ENCODE measurements around the gene MICAL2. TPM values are rescaled to one million over a fixed set of nuclear protein-coding genes. Genes with fewer than 3 reads are reported as not detected.

Gene MICAL2
- total and polyA plus RNA-seq, 2 of the 8 experiments (the other 6 are each of a cell fraction or from before 2014, with no cell fraction given) = 1.3 to 4.1 TPM

DNA sequence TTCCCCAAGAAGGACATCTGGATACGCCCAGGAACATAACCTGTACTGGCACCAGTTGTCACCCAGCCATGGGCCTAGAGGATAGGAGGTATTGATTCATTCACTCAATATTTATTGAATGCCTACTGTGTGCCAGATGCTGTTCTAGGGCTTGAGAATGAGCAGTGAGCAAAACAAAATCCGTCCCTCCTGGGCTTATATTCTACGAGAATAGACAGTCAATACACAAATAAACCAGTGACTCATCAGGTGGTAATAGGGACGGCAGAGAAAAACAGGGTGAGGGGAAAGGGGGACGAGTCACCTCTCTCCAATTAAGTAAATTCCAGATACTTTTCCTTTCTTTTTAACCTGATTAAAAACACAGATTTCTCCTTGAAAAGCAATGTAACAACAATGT lies 103.5 kb downstream of the MICAL2 start:
- Histone ChIP-seq H2BK5ac (ENCODE audit: low read depth, low read length) (no peak overlapping the region), H3K79me2 (ENCODE audit: control insufficient read depth in 1 of 2, insufficient read depth in 2 of 2, low read length in 2 of 2) (no peaks in the 10 kb centered on the region), H3K9ac (replicated peaks in 1 of 4; ENCODE audit: extremely low read depth in 1 of 4, low read depth in 3 of 4, low read length in 3 of 4) (no peak overlapping the region), H2BK15ac (ENCODE audit: low read length) (no peak overlapping the region), H3K4ac (replicated peaks; ENCODE audit: insufficient read length, low read depth, low read length) (no peak overlapping the region), H3K36me3 (ENCODE audit: control insufficient read depth in 2 of 4, insufficient read depth in 4 of 4, low read length in 3 of 4) (no peaks in the 10 kb centered on the region; a peak in 1 of 8 replicates), H4K8ac (ENCODE audit: extremely low read depth, insufficient read depth, low read length) (no peak overlapping the region), H2BK20ac (ENCODE audit: low read length) (no peak overlapping the region), H2BK120ac (replicated peaks; ENCODE audit: low read depth, low read length) (no peak overlapping the region), H4K5ac (ENCODE audit: insufficient read length, low read depth, low read length) (no peak overlapping the region), H3K56ac (replicated peaks; ENCODE audit: insufficient read length, low read depth, low read length) (no peak overlapping the region), H4K91ac (replicated peaks; ENCODE audit: insufficient read length, low read length) (no peak overlapping the region), H2AK5ac (ENCODE audit: low read depth, low read length) (no peak overlapping the region), H3K4me1 (replicated peaks in 1 of 4; ENCODE audit: control insufficient read depth in 3 of 4, insufficient read depth in 4 of 4, low read length in 3 of 4) (peaks cover 0 to 5% (median 0%) of the 10 kb centered on the region in 4 experiments; a peak in 2 of 7 replicates), H3K23ac (ENCODE audit: insufficient read length) (no peak overlapping the region), H3K4me3 (ENCODE audit: extremely low read depth in 1 of 4, insufficient read depth in 2 of 4, low read depth in 3 of 4, low read length in 4 of 4) (no peak overlapping the region), H2BK12ac (ENCODE audit: low read depth, low read length) (no peak overlapping the region), H3K9me3 (ENCODE audit: insufficient read depth in 2 of 2, low read depth in 1 of 2, low read length in 1 of 2) (no peaks in the 10 kb centered on the region), H3K14ac (ENCODE audit: insufficient read length) (no peak overlapping the region), H3K79me1 (ENCODE audit: low read depth, low read length) (no peaks in the 10 kb centered on the region), H2AFZ (ENCODE audit: low read length) (no peak overlapping the region), H3K23me2 (ENCODE audit: low read depth, low read length) (no peaks in the 10 kb centered on the region), H3K18ac (ENCODE audit: extremely low read depth, low read length) (no peak overlapping the region), H3K4me2 (ENCODE audit: insufficient read depth in 1 of 2, low read depth in 2 of 2, low read length in 2 of 2) (no peak overlapping the region), H3K27ac (ENCODE audit: low read depth, low read length) (no peak overlapping the region), H4K20me1 (replicated peaks in 1 of 2; ENCODE audit: control insufficient read depth in 1 of 2, insufficient read depth in 2 of 2, low read length in 2 of 2) (no peaks in the 10 kb centered on the region), H3K27me3 (replicated peaks in 1 of 4; ENCODE audit: control insufficient read depth in 3 of 4, extremely low read depth in 1 of 4, insufficient read depth in 3 of 4, low read length in 3 of 4) (no peaks in the 10 kb centered on the region)
- FAIRE-seq (no peak), DNase-seq (ENCODE audit: low read depth in 1 of 2, low spot score in 2 of 2) (no peak)
- TF ChIP-seq SAP30 (IDR thresholded peaks at IDR 0.05; ENCODE audit: insufficient read depth, insufficient replicate concordance, low read length) = no peak
- no peak for TF ChIP-seq SIX5 (IDR thresholded peaks at IDR 0.05; ENCODE audit: low read depth, low read length)
- TF ChIP-seq, protein P1, sequence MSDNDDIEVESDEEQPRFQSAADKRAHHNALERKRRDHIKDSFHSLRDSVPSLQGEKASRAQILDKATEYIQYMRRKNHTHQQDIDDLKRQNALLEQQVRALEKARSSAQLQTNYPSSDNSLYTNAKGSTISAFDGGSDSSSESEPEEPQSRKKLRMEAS (IDR thresholded peaks at IDR 0.05) = no peak
- TF ChIP-seq MAFK (IDR thresholded peaks at IDR 0.05; ENCODE audit: low read depth, low read length) = no peak
- TF ChIP-seq EZH2 (IDR thresholded peaks at IDR 0.05; ENCODE audit: low read depth, low read length, severe bottlenecking) = no peak
- TF ChIP-seq, protein P2, sequence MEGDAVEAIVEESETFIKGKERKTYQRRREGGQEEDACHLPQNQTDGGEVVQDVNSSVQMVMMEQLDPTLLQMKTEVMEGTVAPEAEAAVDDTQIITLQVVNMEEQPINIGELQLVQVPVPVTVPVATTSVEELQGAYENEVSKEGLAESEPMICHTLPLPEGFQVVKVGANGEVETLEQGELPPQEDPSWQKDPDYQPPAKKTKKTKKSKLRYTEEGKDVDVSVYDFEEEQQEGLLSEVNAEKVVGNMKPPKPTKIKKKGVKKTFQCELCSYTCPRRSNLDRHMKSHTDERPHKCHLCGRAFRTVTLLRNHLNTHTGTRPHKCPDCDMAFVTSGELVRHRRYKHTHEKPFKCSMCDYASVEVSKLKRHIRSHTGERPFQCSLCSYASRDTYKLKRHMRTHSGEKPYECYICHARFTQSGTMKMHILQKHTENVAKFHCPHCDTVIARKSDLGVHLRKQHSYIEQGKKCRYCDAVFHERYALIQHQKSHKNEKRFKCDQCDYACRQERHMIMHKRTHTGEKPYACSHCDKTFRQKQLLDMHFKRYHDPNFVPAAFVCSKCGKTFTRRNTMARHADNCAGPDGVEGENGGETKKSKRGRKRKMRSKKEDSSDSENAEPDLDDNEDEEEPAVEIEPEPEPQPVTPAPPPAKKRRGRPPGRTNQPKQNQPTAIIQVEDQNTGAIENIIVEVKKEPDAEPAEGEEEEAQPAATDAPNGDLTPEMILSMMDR (IDR thresholded peaks at IDR 0.05; ENCODE audit: control extremely low read depth in 1 of 3, insufficient read depth in 1 of 3, low read depth in 1 of 3, low read length in 3 of 3) = no peak
- TF ChIP-seq KDM4A (IDR thresholded peaks at IDR 0.05; ENCODE audit: low read depth, low read length, severe bottlenecking) = no peak
- no peak for TF ChIP-seq POU5F1 (IDR thresholded peaks at IDR 0.05; ENCODE audit: low read depth, low read length)
- no peak for TF ChIP-seq YY1 (IDR thresholded peaks at IDR 0.05; ENCODE audit: low read depth, low read length)
- no peak for TF ChIP-seq KDM1A (IDR thresholded peaks at IDR 0.05; ENCODE audit: borderline replicate concordance, low read length)
- TF ChIP-seq RXRA (IDR thresholded peaks at IDR 0.05; ENCODE audit: insufficient read depth, low read depth, low read length) = no peak
- TF ChIP-seq SRF (IDR thresholded peaks at IDR 0.05; ENCODE audit: low read depth, low read length) = no peak
- WGBS, 2 experiments (ENCODE audit: extremely low coverage in 1 of 2, insufficient coverage in 1 of 2, insufficient read length in 1 of 2, insufficient replicate concordance in 2 of 2, low coverage in 1 of 2, low lambda C conversion rate in 2 of 2, missing lambda C conversion rate in 1 of 2) = 90% methylated on average over 5 of the region's 5 CpGs; no CpG with 5 or more reads in 1 of the 2 experiments
- ChIA-PET CTCF (ENCODE audit: partially characterized antibody) (interaction anchor here (1.3 to 2.0 kb wide), 2 partner anchors 23 to 166 kb away, joined by 6 read pairs; no protein-coding TSS in a partner anchor), POLR2A (ENCODE audit: partially characterized antibody) (no interaction called here)

All from H1 (cell line).